Nucleus accumbens (tissue), 56 donors: Measurements from ENCODE around the gene TMA7.
"Not testable (repeated sequence)": the region's sequence is repeated elsewhere in the genome, so short reads cannot be mapped to it uniquely, and the experiment has no call there.

ENCODE experiments used
- DNase-seq, 56 donors: peaks; one replicate each; lab custom pipeline; 2025; lab: John Stamatoyannopoulos, UW

TMA7 gene

DNA sequence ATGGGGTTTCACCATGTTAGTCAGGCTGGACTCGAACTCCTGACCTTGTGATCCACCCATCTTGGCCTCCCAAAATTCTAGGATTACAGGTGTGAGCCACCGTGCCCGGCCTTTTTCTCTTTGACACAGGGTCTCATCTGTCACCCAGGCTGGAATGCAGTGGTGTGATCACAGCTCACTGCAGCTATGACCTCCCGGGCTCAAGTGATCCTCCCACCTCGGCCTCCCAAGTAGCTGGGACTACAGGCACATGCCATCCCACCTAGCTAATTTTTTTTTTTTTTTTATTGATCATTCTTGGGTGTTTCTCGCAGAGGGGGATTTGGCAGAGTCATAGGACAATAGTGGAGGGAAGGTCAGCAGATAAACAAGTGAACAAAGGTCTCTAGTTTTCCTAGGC is 42.8 kb downstream of the TMA7 start:
- not testable (repeated sequence) for DNase-seq

DNA sequence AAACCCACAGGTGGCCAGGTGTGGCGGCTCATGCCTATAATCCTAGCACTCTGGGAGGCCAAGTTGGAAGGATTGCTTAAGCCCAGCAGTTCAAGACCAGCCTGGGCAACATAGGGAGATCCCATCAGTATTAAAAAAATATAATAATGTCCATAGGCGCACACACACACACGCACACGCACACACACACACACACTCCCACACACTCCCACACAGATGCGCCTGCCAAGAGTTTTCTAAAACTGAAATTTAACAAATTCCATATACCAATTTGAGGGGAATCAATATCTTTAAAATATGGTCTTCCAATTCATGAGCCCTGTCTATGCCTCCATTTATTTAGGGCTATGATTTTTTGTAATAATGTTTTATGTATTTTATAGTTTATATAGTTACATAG is 46.9 kb downstream of the TMA7 start:
- DNase-seq, result no peak

DNA sequence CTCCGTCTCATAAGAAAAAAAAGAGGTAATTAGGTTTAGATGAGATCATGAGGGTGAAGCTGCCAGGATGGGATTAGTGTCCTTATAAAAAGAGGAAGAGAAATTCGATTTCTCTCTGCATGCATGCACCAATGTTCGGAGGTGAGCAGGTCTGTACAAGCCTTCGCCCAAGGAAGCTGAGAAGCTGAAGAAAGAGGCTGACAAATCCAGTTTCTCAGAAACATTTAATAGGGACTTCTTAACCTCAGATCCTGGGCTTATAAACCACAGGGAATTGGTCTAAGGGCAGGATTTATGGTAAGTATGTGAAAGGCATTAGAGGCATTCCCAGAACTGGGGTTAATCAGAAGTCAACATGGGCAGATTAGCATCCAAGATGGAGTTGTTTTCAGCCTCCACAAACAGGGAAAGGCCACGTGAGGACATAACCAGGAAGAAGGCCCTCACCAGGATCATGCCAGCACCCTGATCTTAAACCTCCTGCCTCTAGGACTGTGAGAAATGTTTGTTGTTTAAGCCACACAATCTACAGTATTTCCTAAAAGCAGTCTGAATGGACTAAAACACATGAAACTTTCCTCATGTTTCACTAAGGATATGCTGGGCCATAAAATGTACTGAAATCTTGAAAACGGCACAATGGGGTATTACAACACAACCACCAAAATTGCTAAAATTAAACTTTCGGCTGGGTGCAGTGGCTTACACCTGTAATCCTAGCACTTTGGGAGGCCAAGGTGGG is 52.6 kb downstream of the TMA7 start:
- DNase-seq, result no peak

DNA sequence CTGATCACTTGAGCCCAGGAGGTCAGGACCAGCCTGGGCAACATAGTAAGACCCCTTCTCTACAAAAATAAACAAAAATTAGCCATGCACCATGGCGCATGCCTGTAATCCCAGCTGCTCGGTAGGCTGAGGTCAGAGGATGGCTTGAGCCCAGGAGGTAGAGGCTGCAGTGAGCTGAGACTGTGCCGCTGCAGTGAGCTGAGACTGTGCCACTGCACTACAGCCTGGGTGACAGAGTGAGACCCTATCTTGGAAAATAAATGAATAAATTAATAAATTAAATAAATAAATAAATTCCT is 53.1 kb downstream of the TMA7 start:
- no peak for DNase-seq
